HL-60 (cell line): ENCODE data around the gene DPP4.

Experiments used
- POLR2AphosphoS5 ChIP-seq: IDR thresholded peaks from 2 replicates; pipeline ENCODE4 v1.6.1; 2012; ENCODE audit warnings: low read depth
- REST ChIP-seq: IDR thresholded peaks from 2 replicates; pipeline ENCODE4 v1.6.1; 2012; ENCODE audit warnings: low read depth; ENCODE audit not compliant: insufficient replicate concordance
- TF ChIP-seq, protein P1 (sequence below): IDR thresholded peaks from one replicate; pipeline ENCODE4 v1.5.1; 2011; ENCODE audit warnings: low read length, control low read depth, inconsistent platforms; ENCODE audit not compliant: insufficient read depth

- TF ChIP-seq, protein P1, sequence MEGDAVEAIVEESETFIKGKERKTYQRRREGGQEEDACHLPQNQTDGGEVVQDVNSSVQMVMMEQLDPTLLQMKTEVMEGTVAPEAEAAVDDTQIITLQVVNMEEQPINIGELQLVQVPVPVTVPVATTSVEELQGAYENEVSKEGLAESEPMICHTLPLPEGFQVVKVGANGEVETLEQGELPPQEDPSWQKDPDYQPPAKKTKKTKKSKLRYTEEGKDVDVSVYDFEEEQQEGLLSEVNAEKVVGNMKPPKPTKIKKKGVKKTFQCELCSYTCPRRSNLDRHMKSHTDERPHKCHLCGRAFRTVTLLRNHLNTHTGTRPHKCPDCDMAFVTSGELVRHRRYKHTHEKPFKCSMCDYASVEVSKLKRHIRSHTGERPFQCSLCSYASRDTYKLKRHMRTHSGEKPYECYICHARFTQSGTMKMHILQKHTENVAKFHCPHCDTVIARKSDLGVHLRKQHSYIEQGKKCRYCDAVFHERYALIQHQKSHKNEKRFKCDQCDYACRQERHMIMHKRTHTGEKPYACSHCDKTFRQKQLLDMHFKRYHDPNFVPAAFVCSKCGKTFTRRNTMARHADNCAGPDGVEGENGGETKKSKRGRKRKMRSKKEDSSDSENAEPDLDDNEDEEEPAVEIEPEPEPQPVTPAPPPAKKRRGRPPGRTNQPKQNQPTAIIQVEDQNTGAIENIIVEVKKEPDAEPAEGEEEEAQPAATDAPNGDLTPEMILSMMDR = no peak
- TF ChIP-seq POLR2AphosphoS5 (no peak), REST (no peak)
These were observed 38.2 kb upstream of the DPP4 start for GRCh38 chr2:162111958-162112850.
